ENCODE measurements around the gene GRK5.

GRCh38 chr10:119388849-119389345 lies 181.5 kb downstream of the GRK5 start:
- TF ChIP-seq POLR2AphosphoS5 (IDR thresholded peaks at IDR 0.05; ENCODE audit: low read depth, low read length) (no peak), POLR2A (IDR thresholded peaks at IDR 0.05; ENCODE audit: low read depth, low read length) (no peak), TAF1 (IDR thresholded peaks at IDR 0.05; ENCODE audit: low read depth, low read length) (no peak), PAX5 (IDR thresholded peaks at IDR 0.05; ENCODE audit: insufficient read depth, low read length, severe bottlenecking) (no peak), POU2F2 (IDR thresholded peaks at IDR 0.05; ENCODE audit: low read depth, low read length) (no peak)
